ENCODE results near the gene SH2D6.
"Not testable (repeated sequence)": the region's sequence is repeated elsewhere in the genome, so short reads cannot be mapped to it uniquely, and the experiment has no call there.

SH2D6 gene

GRCh38 chr2:85405201-85406059, 13.1 kb upstream of the SH2D6 start:
- peak overlapping the region; percentile 79 for H3K4me3 Mint-ChIP-seq
- peaks cover 54% of the 10 kb centered on the region for H3K36me3 Mint-ChIP-seq (ENCODE audit: low read depth)
- peaks cover 12% of the 10 kb centered on the region for H3K9me3 Mint-ChIP-seq
- peak; percentile 81 for DNase-seq (ENCODE audit: low spot score)
- H3K27me3 Mint-ChIP-seq (ENCODE audit: low read depth), result no peaks in the 10 kb centered on the region
- H3K27ac Mint-ChIP-seq, result peak overlapping the region; percentile 92
- H3K4me1 Mint-ChIP-seq (ENCODE audit: low read depth), result peaks cover 40% of the 10 kb centered on the region

DNA sequence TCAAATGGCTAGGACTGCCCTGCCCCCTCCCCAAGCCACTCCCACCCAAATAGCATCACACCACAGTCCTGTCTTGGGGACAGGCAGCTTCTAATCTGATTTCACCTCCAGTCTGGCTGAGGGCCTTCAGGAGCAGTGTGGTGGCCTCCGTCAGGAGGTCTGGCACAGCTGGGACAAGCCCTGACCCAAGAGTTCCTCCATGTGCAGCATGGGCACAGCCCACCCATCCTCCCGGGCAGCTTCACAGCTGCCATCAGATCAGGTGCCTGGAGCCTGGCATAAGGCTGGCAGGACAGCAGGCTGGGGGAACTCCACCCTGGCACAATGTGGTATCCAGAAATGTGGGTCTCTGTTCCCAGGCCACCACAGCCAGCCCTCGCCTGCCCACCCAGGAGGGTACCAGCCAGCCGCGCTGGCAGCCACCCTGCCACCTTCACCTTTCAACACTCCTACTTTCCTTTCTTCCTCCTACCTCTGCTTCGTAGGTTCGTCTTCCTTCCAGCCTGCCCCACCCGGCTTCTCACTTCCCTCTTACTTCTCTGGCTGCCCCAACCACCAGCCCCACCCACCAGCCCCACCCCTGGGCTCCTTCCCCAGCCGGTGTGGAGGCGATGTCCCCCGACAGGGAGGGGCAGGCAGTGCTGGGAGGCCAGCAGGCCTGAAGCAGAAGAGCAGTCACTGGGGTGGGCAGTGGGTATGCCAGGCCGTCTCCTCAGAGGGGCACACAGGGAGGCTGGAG, 8.5 kb upstream of the SH2D6 start, which contains the start of gene CAPG:
CAPG (minus strand) TSS at position 522 of the 739 bp plus-strand sequence. CDS start 8,221 bp downstream, outside the sequence.
- Mint-ChIP-seq H3K27me3 (ENCODE audit: low read depth) (no peaks in the 10 kb centered on the region), H3K4me3 (peak within 1 kb of the TSS; percentile 87), H3K9me3 (no peaks in the 10 kb centered on the region), H3K4me1 (ENCODE audit: low read depth) (peaks cover 57% of the 10 kb centered on the region), H3K27ac (peak within 1 kb of the TSS; percentile 80), H3K36me3 (ENCODE audit: low read depth) (peaks cover 25% of the 10 kb centered on the region)
- peak; percentile 51 for DNase-seq (ENCODE audit: low spot score)

DNA sequence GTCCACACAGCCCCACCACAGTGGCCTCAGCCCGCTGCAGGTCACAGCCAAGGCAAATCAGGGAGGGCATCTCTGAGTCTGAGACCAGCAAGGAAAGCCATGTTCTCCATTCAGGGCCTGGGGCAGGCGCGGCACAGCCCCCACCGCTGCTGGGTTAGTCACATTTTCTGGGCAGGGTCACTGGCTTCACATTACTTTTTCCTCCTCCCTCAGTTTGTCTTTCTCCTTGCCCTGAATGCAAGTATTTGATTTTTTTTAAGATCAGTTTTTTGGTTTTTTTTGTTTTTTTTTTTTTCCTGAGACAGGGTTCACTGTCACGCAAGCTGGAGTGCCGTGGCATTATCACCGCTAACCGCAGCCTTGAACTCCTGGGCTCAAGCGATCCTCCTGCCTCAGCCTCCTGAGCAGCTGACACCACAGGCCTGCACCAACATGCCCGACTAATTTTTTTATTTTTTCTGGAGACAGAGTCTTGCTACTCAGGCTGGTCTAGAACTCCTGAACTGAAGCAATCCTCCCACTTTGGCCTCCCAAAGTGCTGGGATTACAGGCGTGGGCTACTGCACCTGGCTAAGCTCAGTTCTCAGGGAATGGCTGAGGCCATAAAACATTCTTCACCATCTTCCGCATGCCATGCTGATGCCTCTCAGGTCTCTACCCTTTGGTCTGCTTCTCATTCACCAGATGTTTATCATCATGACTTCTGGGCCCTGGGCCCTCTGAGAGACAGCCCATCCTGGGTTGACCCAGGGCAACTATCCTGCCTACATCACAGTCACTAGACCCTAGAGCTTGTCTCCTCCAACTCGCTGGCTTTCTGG, 7.7 kb upstream of the SH2D6 start:
- Mint-ChIP-seq H3K4me1 (ENCODE audit: low read depth) (peaks cover 56% of the 10 kb centered on the region), H3K27ac (peak overlapping the region; percentile 80), H3K9me3 (no peaks in the 10 kb centered on the region), H3K36me3 (ENCODE audit: low read depth) (peaks cover 18% of the 10 kb centered on the region), H3K4me3 (peak overlapping the region; percentile 87), H3K27me3 (ENCODE audit: low read depth) (no peaks in the 10 kb centered on the region)
- DNase-seq (ENCODE audit: low spot score), result no peak

DNA sequence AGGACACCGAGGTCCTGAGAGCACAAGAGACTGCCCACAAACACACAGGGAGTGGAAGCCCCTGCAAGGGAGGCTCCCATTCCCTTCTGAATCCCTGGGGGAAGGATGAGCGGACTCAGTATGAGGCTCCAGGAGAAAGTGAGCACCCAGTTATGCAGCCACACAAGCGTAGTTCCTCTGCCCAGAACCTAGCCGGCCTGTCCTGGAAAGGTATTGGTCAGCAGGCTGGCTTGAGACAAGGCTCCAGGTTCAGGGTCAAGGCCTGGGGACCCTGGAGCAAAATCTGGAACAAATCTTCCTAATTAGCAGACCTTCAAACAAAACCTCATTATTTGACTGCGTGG, 7.1 kb upstream of the SH2D6 start:
- peak overlapping the region; percentile 87 for H3K4me3 Mint-ChIP-seq

GRCh38 chr2:85413592-85414420, 4.7 kb upstream of the SH2D6 start:
- peak overlapping the region; percentile 84 for H3K27ac Mint-ChIP-seq
- H3K9me3 Mint-ChIP-seq, result no peaks in the 10 kb centered on the region
- peaks cover 47% of the 10 kb centered on the region for H3K4me1 Mint-ChIP-seq (ENCODE audit: low read depth)
- peak; percentile 60 for DNase-seq (ENCODE audit: low spot score)
- H3K36me3 Mint-ChIP-seq (ENCODE audit: low read depth), result peaks cover 5% of the 10 kb centered on the region
- no peaks in the 10 kb centered on the region for H3K27me3 Mint-ChIP-seq (ENCODE audit: low read depth)
- peak overlapping the region; percentile 86 for H3K4me3 Mint-ChIP-seq

More for the DNA sequence above, 7.1 kb upstream of the SH2D6 start:
- no peaks in the 10 kb centered on the region for H3K27me3 Mint-ChIP-seq (ENCODE audit: low read depth)
- no peak for DNase-seq (ENCODE audit: low spot score)
- H3K27ac Mint-ChIP-seq, result peak overlapping the region; percentile 70
- peaks cover 53% of the 10 kb centered on the region for H3K4me1 Mint-ChIP-seq (ENCODE audit: low read depth)
- no peaks in the 10 kb centered on the region for H3K9me3 Mint-ChIP-seq
- H3K36me3 Mint-ChIP-seq (ENCODE audit: low read depth), result peaks cover 13% of the 10 kb centered on the region

DNA sequence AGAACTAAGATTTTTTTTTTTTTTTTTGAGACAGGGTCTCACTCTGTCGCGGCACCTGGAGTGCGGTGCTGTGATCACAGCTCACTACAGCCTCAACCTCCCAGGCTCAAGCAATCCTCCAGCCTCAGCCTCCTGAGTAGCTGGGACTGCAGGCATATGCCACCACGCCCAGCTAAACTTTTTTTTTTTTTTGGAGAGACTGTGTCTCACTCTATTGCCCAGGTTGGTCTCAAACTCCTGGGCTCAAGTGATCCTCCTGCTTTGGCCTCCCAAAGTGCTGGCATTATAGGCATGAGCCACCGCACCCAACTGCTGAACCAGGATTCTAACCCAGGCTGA, 4.1 kb upstream of the SH2D6 start:
- H3K27me3 Mint-ChIP-seq (ENCODE audit: low read depth); H3K27ac Mint-ChIP-seq; H3K36me3 Mint-ChIP-seq (ENCODE audit: low read depth); DNase-seq (ENCODE audit: low spot score); H3K9me3 Mint-ChIP-seq: not testable (repeated sequence)
- peaks cover 50% of the 10 kb centered on the region for H3K4me1 Mint-ChIP-seq (ENCODE audit: low read depth)
- H3K4me3 Mint-ChIP-seq, result peak overlapping the region; percentile 9

DNA sequence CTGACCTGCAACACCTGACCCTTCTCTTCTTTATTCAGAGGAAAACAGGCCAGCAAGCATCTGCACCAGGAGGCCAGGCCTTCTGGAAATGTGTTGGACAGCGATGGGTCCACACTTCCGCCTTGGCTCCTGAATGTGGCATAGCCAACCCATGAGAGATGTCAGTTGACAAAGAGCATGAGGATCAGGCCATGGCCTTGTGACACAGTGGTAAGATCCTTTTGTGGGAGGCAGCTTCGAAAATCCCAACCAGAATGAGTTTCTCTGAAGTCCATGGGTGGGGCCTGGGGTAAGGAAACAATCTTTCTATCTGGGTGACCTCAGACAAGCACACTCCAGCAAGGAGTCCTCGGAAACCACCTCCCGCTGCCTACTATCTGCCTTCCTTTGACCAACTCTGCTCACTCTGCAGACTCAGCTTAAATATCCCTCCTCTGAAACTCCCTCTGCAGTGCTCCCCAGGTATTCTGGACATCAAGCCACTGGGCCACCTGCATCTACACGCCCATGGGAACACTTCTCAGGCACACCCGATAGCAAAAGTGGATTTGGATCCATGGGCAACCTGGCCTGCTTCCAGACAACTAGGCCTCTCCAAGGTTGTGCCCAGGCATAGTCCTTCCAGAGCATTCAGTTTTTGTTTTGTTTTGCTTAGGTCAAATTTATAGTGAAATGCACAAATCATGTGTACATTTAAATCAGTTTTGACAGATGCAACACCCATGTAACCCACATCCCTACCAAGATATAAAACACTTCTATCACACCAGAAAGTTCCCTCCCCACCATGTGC, 3.6 kb upstream of the SH2D6 start:
- Mint-ChIP-seq H3K27me3 (ENCODE audit: low read depth) (no peaks in the 10 kb centered on the region), H3K4me3 (peak overlapping the region; percentile 14), H3K27ac (no peak overlapping the region), H3K36me3 (ENCODE audit: low read depth) (no peaks in the 10 kb centered on the region), H3K4me1 (ENCODE audit: low read depth) (peaks cover 50% of the 10 kb centered on the region), H3K9me3 (no peaks in the 10 kb centered on the region)
- DNase-seq (ENCODE audit: low spot score), result no peak

DNA sequence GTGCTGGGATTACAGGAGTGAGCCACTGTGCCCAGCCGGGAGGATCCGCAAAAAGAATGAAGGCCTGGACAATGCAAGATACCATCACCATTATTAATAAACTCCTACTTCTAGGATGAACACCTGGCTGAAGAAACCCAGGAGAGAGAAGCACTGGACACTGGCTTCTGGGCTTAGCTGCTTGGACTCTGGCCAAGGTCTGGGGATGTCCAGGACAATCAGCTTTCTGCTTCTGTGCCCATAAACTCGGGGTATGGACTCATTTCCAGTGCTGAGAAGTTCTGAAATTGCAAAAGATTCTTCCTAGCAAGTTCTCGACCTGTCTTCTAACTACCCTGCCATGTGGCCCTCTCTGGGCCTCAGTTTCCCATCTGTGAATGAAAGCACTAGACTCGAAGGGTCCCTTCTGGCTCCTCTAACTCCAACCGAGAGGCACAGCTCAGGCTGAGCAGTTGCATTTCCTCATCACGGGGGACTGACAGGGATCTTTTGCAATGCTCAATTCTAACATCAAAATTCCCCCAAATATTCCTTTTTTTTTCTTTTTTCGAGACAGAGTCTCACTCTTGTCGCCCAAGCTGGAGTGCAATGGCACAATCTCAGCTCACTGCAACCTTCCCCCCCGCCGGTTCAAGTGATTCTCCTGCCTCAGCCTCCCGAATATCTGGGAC, 2.4 kb upstream of the SH2D6 start:
- no peak overlapping the region for H3K27ac Mint-ChIP-seq
- peaks cover 52% of the 10 kb centered on the region for H3K4me1 Mint-ChIP-seq (ENCODE audit: low read depth)
- no peaks in the 10 kb centered on the region for H3K27me3 Mint-ChIP-seq (ENCODE audit: low read depth)
- no peak overlapping the region for H3K4me3 Mint-ChIP-seq
- DNase-seq (ENCODE audit: low spot score), result no peak
- no peaks in the 10 kb centered on the region for H3K9me3 Mint-ChIP-seq
- no peaks in the 10 kb centered on the region for H3K36me3 Mint-ChIP-seq (ENCODE audit: low read depth)

- Mint-ChIP-seq H3K27ac (peak overlapping the region; percentile 94), H3K9me3 (no peaks in the 10 kb centered on the region), H3K27me3 (ENCODE audit: low read depth) (no peaks in the 10 kb centered on the region), H3K4me1 (ENCODE audit: low read depth) (peaks cover 43% of the 10 kb centered on the region), H3K4me3 (peak overlapping the region; percentile 93), H3K36me3 (ENCODE audit: low read depth) (no peaks in the 10 kb centered on the region)
- DNase-seq (ENCODE audit: low spot score), result no peak
Observed at GRCh38 chr2:85419009-85419675, 628 bp downstream of the SH2D6 start.

DNA sequence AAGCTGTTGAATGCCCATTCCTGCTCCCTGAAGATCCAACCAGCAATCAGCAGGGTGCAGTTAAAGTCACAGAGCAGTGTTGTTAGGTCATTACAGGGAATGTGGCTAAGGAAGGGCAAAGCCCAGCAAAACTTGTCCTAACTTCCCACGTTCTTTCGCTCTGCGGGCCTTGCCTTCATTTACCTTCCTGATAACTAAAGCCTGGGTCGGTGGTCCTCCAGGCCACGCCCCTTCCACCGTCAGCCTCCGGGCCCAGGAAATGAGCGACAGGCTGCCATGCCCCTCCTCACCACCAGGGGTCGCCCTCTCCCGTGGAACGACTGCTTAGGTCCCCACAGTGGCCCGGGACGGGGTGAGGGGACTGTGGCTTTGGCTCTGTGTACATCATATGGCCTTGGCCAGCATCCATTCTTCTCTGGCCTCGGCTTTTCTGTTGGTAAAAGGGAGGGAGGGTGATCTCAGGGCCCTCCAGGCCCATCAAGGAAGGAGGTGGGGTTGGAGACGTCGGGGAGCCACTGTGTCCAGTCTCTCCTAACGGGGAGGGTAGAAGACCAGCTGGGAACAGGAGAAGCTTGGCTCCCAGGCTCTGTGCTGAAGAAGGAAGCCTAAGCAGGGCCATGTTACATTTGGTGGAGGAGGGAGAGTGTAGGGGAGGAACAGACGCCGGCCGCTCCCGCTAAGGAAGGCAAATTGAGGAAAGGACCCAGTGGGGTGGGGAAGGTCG, 2.2 kb downstream of the SH2D6 start:
- no peaks in the 10 kb centered on the region for H3K36me3 Mint-ChIP-seq (ENCODE audit: low read depth)
- DNase-seq (ENCODE audit: low spot score), result peak; percentile 88
- peak overlapping the region; percentile 86 for H3K27ac Mint-ChIP-seq
- no peaks in the 10 kb centered on the region for H3K27me3 Mint-ChIP-seq (ENCODE audit: low read depth)
- H3K9me3 Mint-ChIP-seq, result no peaks in the 10 kb centered on the region
- H3K4me1 Mint-ChIP-seq (ENCODE audit: low read depth), result peaks cover 30% of the 10 kb centered on the region
- peak overlapping the region; percentile 72 for H3K4me3 Mint-ChIP-seq

DNA sequence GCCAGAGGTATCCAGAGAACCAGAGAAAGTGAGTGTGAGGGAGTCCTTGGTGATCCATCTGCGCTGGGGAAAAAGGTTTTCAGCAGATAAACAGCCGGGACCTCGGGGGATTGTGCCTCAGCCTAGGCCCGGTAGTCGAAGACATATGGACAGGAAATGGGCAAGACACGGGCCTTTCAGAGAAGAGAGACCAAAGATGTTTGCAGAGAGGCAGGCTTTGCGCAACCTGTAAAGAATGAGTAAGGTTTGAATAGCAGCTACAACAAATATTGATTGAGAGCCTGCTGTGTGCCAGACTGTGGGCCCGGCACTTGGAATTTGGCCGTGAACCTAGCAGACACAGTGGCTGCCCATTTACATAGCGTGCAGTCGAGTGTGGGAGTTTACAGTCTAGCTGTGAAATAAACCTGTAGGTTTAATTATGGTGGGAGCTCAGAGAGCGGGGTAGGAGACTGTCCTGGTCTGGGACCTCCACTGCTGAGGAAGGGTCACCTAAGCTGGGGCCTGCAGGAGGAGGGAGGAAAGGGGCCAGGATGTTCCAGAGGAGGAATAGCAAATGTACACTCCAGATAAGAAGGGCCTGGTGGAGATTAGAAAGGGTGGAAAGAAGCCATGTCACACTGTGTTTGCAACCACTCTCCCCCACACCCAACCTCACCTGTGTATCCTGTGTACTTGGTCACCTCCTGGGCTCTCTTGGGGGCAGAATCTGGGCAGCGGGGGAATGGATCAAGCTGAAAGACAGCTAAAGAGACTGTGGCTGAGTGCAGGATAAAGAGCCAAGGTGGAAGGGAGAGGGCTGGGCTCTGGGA, 3.0 kb downstream of the SH2D6 start:
- DNase-seq (ENCODE audit: low spot score), result no peak
- no peak overlapping the region for H3K27ac Mint-ChIP-seq
- H3K27me3 Mint-ChIP-seq (ENCODE audit: low read depth), result no peaks in the 10 kb centered on the region
- peaks cover 30% of the 10 kb centered on the region for H3K4me1 Mint-ChIP-seq (ENCODE audit: low read depth)
- no peaks in the 10 kb centered on the region for H3K9me3 Mint-ChIP-seq
- no peaks in the 10 kb centered on the region for H3K36me3 Mint-ChIP-seq (ENCODE audit: low read depth)
- H3K4me3 Mint-ChIP-seq, result no peak overlapping the region

All from T-helper 2 cell treated with Interferon-gamma antibody and Interleukin-4, amounts not matched to agents 5 μg/mL and 100 μg/mL, for 36 hours (primary cell).